Endodermal cell (in vitro differentiated cells): Measurements from ENCODE around the gene LAMA2. TPM values are rescaled to one million over a fixed set of nuclear protein-coding genes. Genes with fewer than 3 reads are reported as not detected.

ENCODE experiments used
- DNase-seq: peaks from one replicate; pipeline ENCODE4 v3.0.0-alpha.2; 2017
- H3K27ac ChIP-seq: 2 replicates; pipeline ENCODE4 v1.5.1; 2013; ENCODE audit warnings: mild to moderate bottlenecking, low read depth, low read length, moderate library complexity
- H3K27me3 ChIP-seq: 2 replicates; pipeline ENCODE4 v1.6.1; 2013; ENCODE audit warnings: mild to moderate bottlenecking, low read length, moderate library complexity; ENCODE audit not compliant: insufficient read depth, control insufficient read depth, poor library complexity, severe bottlenecking
- H3K36me3 ChIP-seq: 2 replicates; pipeline ENCODE4 v1.7.0; 2013; ENCODE audit warnings: mild to moderate bottlenecking, low read length, moderate library complexity; ENCODE audit not compliant: control insufficient read depth, insufficient read depth
- H3K4me1 ChIP-seq: one replicate; pipeline ENCODE4 v1.7.0; 2013; ENCODE audit warnings: low read length; ENCODE audit not compliant: control insufficient read depth, insufficient read depth
- H3K4me3 ChIP-seq: 2 replicates; pipeline ENCODE4 v1.5.1; 2013; ENCODE audit warnings: mild to moderate bottlenecking, low read length, moderate library complexity
- H3K9ac ChIP-seq: 2 replicates; pipeline ENCODE4 v1.6.1; 2013; ENCODE audit warnings: mild to moderate bottlenecking, low read length, moderate library complexity; ENCODE audit not compliant: poor library complexity, severe bottlenecking; ENCODE audit errors: extremely low read depth
- H3K9me3 ChIP-seq: 2 replicates; pipeline ENCODE4 v1.6.1; 2013; ENCODE audit warnings: mild to moderate bottlenecking, low read length, moderate library complexity; ENCODE audit not compliant: control insufficient read depth
- H3K27ac Mint-ChIP-seq: 2 replicates; pipeline ENCODE4 v1.8.0; 2020; ENCODE audit warnings: mixed read lengths
- H3K27me3 Mint-ChIP-seq: 2 replicates; pipeline ENCODE4 v1.8.0; 2021; ENCODE audit warnings: mild to moderate bottlenecking, mixed read lengths; ENCODE audit not compliant: insufficient read depth
- H3K36me3 Mint-ChIP-seq: 2 replicates; pipeline ENCODE4 v1.8.0; 2020; ENCODE audit warnings: low read depth, mixed read lengths
- H3K4me1 Mint-ChIP-seq: 2 replicates; pipeline ENCODE4 v1.8.0; 2020; ENCODE audit warnings: mixed read lengths
- H3K4me3 Mint-ChIP-seq: 2 replicates; pipeline ENCODE4 v1.8.0; 2020; ENCODE audit warnings: mild to moderate bottlenecking, moderate library complexity, mixed read lengths
- H3K9me3 Mint-ChIP-seq: 2 replicates; pipeline ENCODE4 v1.8.0; 2020; ENCODE audit warnings: mild to moderate bottlenecking, mixed read lengths
- CTCF ChIP-seq: fragments of 200-600 bp; sonication (generic); conservative IDR thresholded peaks from 2 replicates; pipeline ENCODE4 v1.5.0; 2021; ENCODE audit warnings: antibody characterized with exemption, mild to moderate bottlenecking
- WGBS, 2 experiments: methylation state at CpG; one replicate each; pipeline versions ENCODE4 v1.1.5 to v1.1.7; 2013; ENCODE audit warnings: missing lambda C conversion rate in 2 of 2, mixed read lengths in 1 of 2; ENCODE audit not compliant: insufficient coverage in 1 of 2, insufficient read length in 1 of 2; 5-methylcytosine and 5-hydroxymethylcytosine counted together
- total RNA-seq, 2 donors: library from RNA; stranded (reverse); fragmentation: NEBNext Ultra II Directional in 1 of 2; extraction: Animal tissue kit (Norgen Biotek cat#: 25700) in 1 of 2; gene quantifications; 2 replicates in 1 of 2; 3 replicates in 1 of 2; pipeline ENCODE4 v1.2.1, GENCODE V29; 2021

LAMA2 gene
- total RNA-seq, 2 donors from 2014 or later = 2.3 to 4.1 TPM

DNA sequence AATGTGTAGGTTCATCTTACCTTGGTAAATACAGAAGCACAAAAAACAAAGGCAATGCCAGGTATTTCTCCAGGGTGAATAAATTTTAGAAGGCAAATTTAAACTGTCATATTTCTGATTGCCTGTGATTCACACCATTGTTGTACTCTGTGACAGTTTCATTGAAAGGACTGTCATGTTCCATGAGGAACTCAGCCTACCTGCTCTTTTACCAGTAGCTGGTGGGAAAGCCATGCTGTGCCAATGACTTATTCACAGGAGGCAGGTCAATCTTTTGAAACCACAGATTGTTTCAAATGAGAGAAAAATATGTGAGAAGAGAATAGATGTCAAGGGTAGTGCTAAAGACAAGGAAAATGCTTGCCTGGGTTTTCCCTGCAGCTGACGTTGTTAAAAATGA, 206.4 kb downstream of the LAMA2 start:
- H3K4me1 Mint-ChIP-seq = peaks cover 1% of the 10 kb centered on the region
- H3K27me3 Mint-ChIP-seq = no peaks in the 10 kb centered on the region
- Histone ChIP-seq H3K36me3 (no peaks in the 10 kb centered on the region), H3K4me1 (no peaks in the 10 kb centered on the region), H3K9ac (no peak overlapping the region), H3K9me3 (peaks cover 7% of the 10 kb centered on the region), H3K4me3 (no peak overlapping the region), H3K27me3 (no peaks in the 10 kb centered on the region), H3K27ac (no peak overlapping the region)
- WGBS, 2 experiments = 75 to 93% methylated on average over 1 of the region's 1 CpG
- no peak overlapping the region for H3K4me3 Mint-ChIP-seq
- H3K9me3 Mint-ChIP-seq = peaks cover 12% of the 10 kb centered on the region
- H3K27ac Mint-ChIP-seq = no peak overlapping the region
- DNase-seq = no peak
- H3K36me3 Mint-ChIP-seq = no peaks in the 10 kb centered on the region
- TF ChIP-seq CTCF = no peak

DNA sequence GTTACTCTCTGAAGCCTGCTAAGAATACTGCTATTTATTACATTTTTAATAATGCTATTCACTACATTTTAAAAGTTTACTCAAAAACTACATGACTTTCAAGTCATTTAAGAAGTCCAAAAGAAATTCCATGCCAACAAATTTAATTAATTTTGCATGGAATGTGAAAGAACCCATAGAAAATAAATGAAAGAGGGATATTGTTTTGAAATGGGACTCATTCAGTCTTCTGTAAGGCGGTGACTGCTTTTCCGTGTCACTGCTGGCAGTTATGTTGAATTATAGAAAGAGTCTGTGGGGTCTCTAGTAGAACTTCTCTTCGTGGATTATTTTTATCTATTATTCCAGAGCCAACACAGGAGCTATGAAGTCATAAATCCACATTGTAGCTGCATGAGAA, 211.2 kb downstream of the LAMA2 start:
- TF ChIP-seq CTCF = no peak
- Histone ChIP-seq H3K4me1 (no peaks in the 10 kb centered on the region), H3K9ac (no peak overlapping the region), H3K4me3 (no peak overlapping the region), H3K36me3 (no peaks in the 10 kb centered on the region), H3K9me3 (peaks cover 4% of the 10 kb centered on the region), H3K27ac (no peak overlapping the region), H3K27me3 (no peaks in the 10 kb centered on the region)
- H3K9me3 Mint-ChIP-seq = peaks cover 4% of the 10 kb centered on the region
- H3K27me3 Mint-ChIP-seq = no peaks in the 10 kb centered on the region
- no peak overlapping the region for H3K27ac Mint-ChIP-seq
- 98% methylated on average over 3 of the region's 3 CpGs; no CpG with 5 or more reads in 1 of the 2 experiments for WGBS, 2 experiments
- DNase-seq = no peak
- H3K36me3 Mint-ChIP-seq = no peaks in the 10 kb centered on the region
- H3K4me1 Mint-ChIP-seq = peaks cover 17% of the 10 kb centered on the region
- no peak overlapping the region for H3K4me3 Mint-ChIP-seq

DNA sequence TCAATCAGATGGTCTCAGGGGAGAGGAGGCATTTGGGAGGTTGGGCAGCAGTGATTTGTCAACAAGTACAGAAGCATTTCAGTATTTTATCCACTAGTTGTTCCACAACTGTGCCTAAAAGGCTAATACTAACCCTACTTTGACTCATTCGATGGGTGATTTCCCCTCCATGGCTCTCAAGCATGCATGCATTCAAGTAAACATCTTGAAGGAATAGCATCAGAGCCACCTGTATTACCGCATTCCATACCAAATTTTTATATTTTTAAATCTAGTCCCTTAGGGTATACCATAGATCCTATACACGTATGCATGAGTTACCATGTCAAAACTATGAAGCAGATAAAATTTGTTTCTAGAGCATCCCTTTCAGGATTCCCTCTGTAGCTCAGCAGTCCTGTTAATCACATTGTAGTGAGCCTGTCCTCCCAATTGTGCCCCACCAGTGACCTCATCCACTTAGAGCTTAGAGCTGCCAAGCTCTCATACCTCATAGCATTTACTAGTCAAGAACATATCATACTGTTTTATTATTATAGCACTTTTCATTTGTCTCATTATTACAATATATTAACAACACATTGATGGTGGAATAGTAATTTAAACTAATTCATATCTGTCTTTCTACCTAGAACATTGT, 213.8 kb downstream of the LAMA2 start:
- H3K36me3 ChIP-seq = no peaks in the 10 kb centered on the region
- DNase-seq = no peak
- peaks cover 17% of the 10 kb centered on the region for H3K4me1 Mint-ChIP-seq
- no peaks in the 10 kb centered on the region for H3K9me3 Mint-ChIP-seq
- no peak overlapping the region for H3K27ac ChIP-seq
- no peaks in the 10 kb centered on the region for H3K9me3 ChIP-seq
- no peak for TF ChIP-seq CTCF
- H3K27me3 ChIP-seq = no peaks in the 10 kb centered on the region
- no peaks in the 10 kb centered on the region for H3K36me3 Mint-ChIP-seq
- H3K27me3 Mint-ChIP-seq = no peaks in the 10 kb centered on the region
- H3K27ac Mint-ChIP-seq = no peak overlapping the region
- no peak overlapping the region for H3K4me3 ChIP-seq
- 91 to 97% methylated on average over 3 of the region's 3 CpGs for WGBS, 2 experiments
- H3K9ac ChIP-seq = no peak overlapping the region
- H3K4me3 Mint-ChIP-seq = no peak overlapping the region
- H3K4me1 ChIP-seq = no peaks in the 10 kb centered on the region
